HepG2 (cell line): ENCODE results near the gene GCM1. TPM values are rescaled to one million over a fixed set of nuclear protein-coding genes. Genes with fewer than 3 reads are reported as not detected.

Experiments used
- BORCS8-MEF2B ChIP-seq: sonication (generic); formaldehyde crosslinking; IDR thresholded peaks from 2 replicates; pipeline ENCODE4 v1.8.0; 2022; ENCODE audit warnings: mild to moderate bottlenecking, missing genetic modification reagents
- DR1 ChIP-seq: sonication (generic); formaldehyde crosslinking; IDR thresholded peaks from 2 replicates; pipeline ENCODE4 v1.8.0; 2021; ENCODE audit warnings: mild to moderate bottlenecking, missing genetic modification reagents, inconsistent platforms
- ERF ChIP-seq: IDR thresholded peaks from 2 replicates; pipeline ENCODE4 v1.6.1; 2018; ENCODE audit warnings: missing biosample characterization, missing genetic modification reagents
- FOXJ3 ChIP-seq: sonication (generic); formaldehyde crosslinking; IDR thresholded peaks from 2 replicates; pipeline ENCODE4 v1.4.0; 2020; ENCODE audit warnings: missing genetic modification reagents, mild to moderate bottlenecking, borderline replicate concordance
- GATAD1 ChIP-seq: IDR thresholded peaks from 2 replicates; pipeline ENCODE4 v1.6.1; 2016; ENCODE audit warnings: missing genetic modification reagents, missing compliant biosample characterization
- NFE2L2 ChIP-seq: fragments of 150-350 bp; IDR thresholded peaks from 2 replicates; pipeline ENCODE4 v1.6.1; 2014; ENCODE audit warnings: low read length
- PHF8 ChIP-seq: sonication (generic); formaldehyde crosslinking; IDR thresholded peaks from 2 replicates; pipeline ENCODE4 v1.5.0; 2020; ENCODE audit warnings: missing genetic modification reagents
- PTBP1 ChIP-seq: fragments of 200-400 bp; formaldehyde crosslinking; IDR thresholded peaks from 2 replicates; pipeline ENCODE4 v1.6.1; 2018; ENCODE audit warnings: low read length, low read depth; ENCODE audit not compliant: poor library complexity, severe bottlenecking
- RNF2 ChIP-seq: fragments of 450-650 bp; conservative IDR thresholded peaks from 2 replicates; pipeline ENCODE4 v1.6.1; 2016; ENCODE audit warnings: low read depth
- SETDB1 ChIP-seq: sonication (generic); formaldehyde crosslinking; IDR thresholded peaks from 2 replicates; pipeline ENCODE4 v1.5.1; 2020; ENCODE audit warnings: missing genetic modification reagents, mild to moderate bottlenecking, borderline replicate concordance
- SIX4 ChIP-seq: sonication (generic); formaldehyde crosslinking; IDR thresholded peaks from 2 replicates; pipeline ENCODE4 v1.4.0; 2020; ENCODE audit warnings: missing genetic modification reagents
- SMC3 ChIP-seq: IDR thresholded peaks from 2 replicates; pipeline ENCODE4 v1.6.1; 2011; ENCODE audit warnings: low read length, improper control_type of control experiment
- SOX5 ChIP-seq: IDR thresholded peaks from 2 replicates; pipeline ENCODE4 v1.6.1; 2016; ENCODE audit warnings: borderline replicate concordance
- SRY ChIP-seq: sonication (generic); formaldehyde crosslinking; IDR thresholded peaks from 2 replicates; pipeline ENCODE4 v1.8.0; 2022; ENCODE audit warnings: mild to moderate bottlenecking, missing genetic modification reagents
- ZBTB3 ChIP-seq: sonication (generic); formaldehyde crosslinking; IDR thresholded peaks from 2 replicates; pipeline ENCODE4 v1.4.0; 2020; ENCODE audit warnings: low read depth, mild to moderate bottlenecking, moderate library complexity, missing genetic modification reagents, borderline replicate concordance
- ZBTB42 ChIP-seq: sonication (generic); formaldehyde crosslinking; IDR thresholded peaks from 2 replicates; pipeline ENCODE4 v1.5.0; 2020; ENCODE audit warnings: mild to moderate bottlenecking, missing genetic modification reagents
- ZFY ChIP-seq: sonication (generic); formaldehyde crosslinking; IDR thresholded peaks from 2 replicates; pipeline ENCODE4 v1.4.0; 2020; ENCODE audit warnings: missing genetic modification reagents
- ZNF136 ChIP-seq: sonication (generic); formaldehyde crosslinking; IDR thresholded peaks from 2 replicates; pipeline ENCODE4 v1.8.1; 2022; ENCODE audit warnings: low read depth, mild to moderate bottlenecking, moderate library complexity, missing genetic modification reagents
- ZNF263 ChIP-seq: sonication (generic); formaldehyde crosslinking; IDR thresholded peaks from 2 replicates; pipeline ENCODE4 v1.4.0; 2020; ENCODE audit warnings: missing genetic modification reagents
- ZNF33A ChIP-seq: sonication (generic); formaldehyde crosslinking; IDR thresholded peaks from 2 replicates; pipeline ENCODE4 v1.5.1; 2020; ENCODE audit warnings: missing genetic modification reagents, mild to moderate bottlenecking, moderate library complexity, borderline replicate concordance
- ZNF343 ChIP-seq: sonication (generic); formaldehyde crosslinking; IDR thresholded peaks from 2 replicates; pipeline ENCODE4 v1.4.0; 2020; ENCODE audit warnings: mild to moderate bottlenecking, missing genetic modification reagents
- ZNF878 ChIP-seq: sonication (generic); formaldehyde crosslinking; IDR thresholded peaks from 2 replicates; pipeline ENCODE4 v1.8.1; 2023; ENCODE audit warnings: mild to moderate bottlenecking, missing genetic modification reagents, moderate library complexity
- ZNF879 ChIP-seq: sonication (generic); formaldehyde crosslinking; IDR thresholded peaks from 2 replicates; pipeline ENCODE4 v1.8.1; 2023; ENCODE audit warnings: missing genetic modification reagents
- polyA plus RNA-seq, 8 experiments: library from polyadenylated mRNA; depleted of rRNA in 3 of 8; stranded (reverse) in 7 of 8; unstranded in 1 of 8; fragments of >200 nt; fragmentation: Illumina TruSeq in 4 of 8; extraction: Trizol in 4 of 8; gene quantifications; 2 replicates each; pipeline versions ENCODE4 v1.2.1 to v1.2.3, GENCODE V29; 2011 to 2016; ENCODE audit warnings: low read depth in 4 of 8, missing spikeins in 1 of 8, mixed read lengths in 1 of 8; ENCODE audit not compliant: insufficient read depth in 1 of 8
- total RNA-seq, 5 experiments: library from RNA; depleted of rRNA; stranded (reverse); fragments of >200 nt; fragmentation: Illumina TruSeq; extraction: Trizol; gene quantifications; 2 replicates each; pipeline ENCODE4 v1.2.3, GENCODE V29; 2016; ENCODE audit warnings: low read depth in 1 of 5
- TF ChIP-seq, protein P1 (sequence below): sonication (generic); formaldehyde crosslinking; IDR thresholded peaks from 2 replicates; pipeline ENCODE4 v1.5.0; 2020; ENCODE audit warnings: missing genetic modification reagents
- TF ChIP-seq, protein P2 (sequence below): sonication (generic); formaldehyde crosslinking; IDR thresholded peaks from 2 replicates; pipeline ENCODE4 v1.4.0; 2020; ENCODE audit warnings: missing genetic modification reagents
- TF ChIP-seq, protein P3 (sequence below): IDR thresholded peaks from 2 replicates; pipeline ENCODE4 v1.4.0; 2020; ENCODE audit warnings: mild to moderate bottlenecking, missing genetic modification reagents

The GCM1 gene
- total and polyA plus RNA-seq, 2 of the 13 experiments (the other 11 are each of a cell fraction or from before 2014, with no cell fraction given) = 0.04 to 0.13 TPM

DNA sequence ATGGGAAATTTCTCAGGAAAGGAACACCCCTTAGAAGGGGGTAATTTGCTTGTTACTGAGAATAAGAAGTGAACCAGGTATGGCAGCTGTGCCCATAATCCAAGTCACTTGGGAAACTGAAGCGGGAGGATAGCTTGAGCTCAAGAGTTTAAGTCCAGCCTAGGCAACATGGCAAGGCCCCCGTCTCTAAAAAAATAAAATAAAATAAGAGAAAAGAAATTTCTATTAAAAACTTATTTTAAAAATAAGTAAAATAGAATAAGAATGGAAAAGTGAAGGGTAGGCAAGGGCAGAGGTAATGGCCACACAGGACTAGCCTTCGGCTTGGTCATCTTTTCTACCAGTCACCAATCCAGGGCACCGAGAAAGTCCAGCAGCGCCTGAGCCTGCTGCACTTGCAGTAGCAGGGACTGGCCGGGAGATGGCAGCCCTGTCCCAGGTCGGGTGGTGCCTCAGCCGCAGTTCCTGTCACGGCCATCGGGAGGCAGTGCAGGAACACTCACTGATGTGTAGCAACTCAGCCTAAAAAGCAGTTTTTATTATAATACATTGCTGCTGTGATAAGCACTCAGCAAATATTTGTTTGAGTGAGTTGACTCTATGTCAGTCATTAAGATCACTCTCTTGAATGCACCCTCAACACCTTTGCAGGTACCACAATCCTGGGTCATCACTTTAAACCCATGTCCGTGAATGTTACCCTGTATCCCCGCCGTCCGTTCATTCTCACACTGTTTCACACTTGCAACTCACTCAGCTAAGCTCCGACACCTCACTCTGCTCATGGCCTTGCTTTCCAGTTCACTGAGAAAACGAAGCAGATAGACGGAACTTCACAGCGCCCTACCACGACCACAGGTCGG is 23.2 kb upstream of the GCM1 start (continued):
- TF ChIP-seq PTBP1 = no peak
- TF ChIP-seq NFE2L2 = no peak; the same call in 1 of the 2 replicates
- TF ChIP-seq, protein P1, sequence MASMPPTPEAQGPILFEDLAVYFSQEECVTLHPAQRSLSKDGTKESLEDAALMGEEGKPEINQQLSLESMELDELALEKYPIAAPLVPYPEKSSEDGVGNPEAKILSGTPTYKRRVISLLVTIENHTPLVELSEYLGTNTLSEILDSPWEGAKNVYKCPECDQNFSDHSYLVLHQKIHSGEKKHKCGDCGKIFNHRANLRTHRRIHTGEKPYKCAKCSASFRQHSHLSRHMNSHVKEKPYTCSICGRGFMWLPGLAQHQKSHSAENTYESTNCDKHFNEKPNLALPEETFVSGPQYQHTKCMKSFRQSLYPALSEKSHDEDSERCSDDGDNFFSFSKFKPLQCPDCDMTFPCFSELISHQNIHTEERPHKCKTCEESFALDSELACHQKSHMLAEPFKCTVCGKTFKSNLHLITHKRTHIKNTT (CRISPR knock-in tag) = no peak
- TF ChIP-seq, protein P2, sequence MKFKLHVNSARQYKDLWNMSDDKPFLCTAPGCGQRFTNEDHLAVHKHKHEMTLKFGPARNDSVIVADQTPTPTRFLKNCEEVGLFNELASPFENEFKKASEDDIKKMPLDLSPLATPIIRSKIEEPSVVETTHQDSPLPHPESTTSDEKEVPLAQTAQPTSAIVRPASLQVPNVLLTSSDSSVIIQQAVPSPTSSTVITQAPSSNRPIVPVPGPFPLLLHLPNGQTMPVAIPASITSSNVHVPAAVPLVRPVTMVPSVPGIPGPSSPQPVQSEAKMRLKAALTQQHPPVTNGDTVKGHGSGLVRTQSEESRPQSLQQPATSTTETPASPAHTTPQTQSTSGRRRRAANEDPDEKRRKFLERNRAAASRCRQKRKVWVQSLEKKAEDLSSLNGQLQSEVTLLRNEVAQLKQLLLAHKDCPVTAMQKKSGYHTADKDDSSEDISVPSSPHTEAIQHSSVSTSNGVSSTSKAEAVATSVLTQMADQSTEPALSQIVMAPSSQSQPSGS (CRISPR knock-in tag) = peak; percentile 83; the same call in 1 of the 2 replicates
- TF ChIP-seq SMC3 = peak; percentile 99
- no peak for TF ChIP-seq SRY (CRISPR knock-in tag)
- no peak for TF ChIP-seq SETDB1 (CRISPR knock-in tag)
- no peak for TF ChIP-seq ZNF343 (CRISPR knock-in tag)
- TF ChIP-seq, protein P3, sequence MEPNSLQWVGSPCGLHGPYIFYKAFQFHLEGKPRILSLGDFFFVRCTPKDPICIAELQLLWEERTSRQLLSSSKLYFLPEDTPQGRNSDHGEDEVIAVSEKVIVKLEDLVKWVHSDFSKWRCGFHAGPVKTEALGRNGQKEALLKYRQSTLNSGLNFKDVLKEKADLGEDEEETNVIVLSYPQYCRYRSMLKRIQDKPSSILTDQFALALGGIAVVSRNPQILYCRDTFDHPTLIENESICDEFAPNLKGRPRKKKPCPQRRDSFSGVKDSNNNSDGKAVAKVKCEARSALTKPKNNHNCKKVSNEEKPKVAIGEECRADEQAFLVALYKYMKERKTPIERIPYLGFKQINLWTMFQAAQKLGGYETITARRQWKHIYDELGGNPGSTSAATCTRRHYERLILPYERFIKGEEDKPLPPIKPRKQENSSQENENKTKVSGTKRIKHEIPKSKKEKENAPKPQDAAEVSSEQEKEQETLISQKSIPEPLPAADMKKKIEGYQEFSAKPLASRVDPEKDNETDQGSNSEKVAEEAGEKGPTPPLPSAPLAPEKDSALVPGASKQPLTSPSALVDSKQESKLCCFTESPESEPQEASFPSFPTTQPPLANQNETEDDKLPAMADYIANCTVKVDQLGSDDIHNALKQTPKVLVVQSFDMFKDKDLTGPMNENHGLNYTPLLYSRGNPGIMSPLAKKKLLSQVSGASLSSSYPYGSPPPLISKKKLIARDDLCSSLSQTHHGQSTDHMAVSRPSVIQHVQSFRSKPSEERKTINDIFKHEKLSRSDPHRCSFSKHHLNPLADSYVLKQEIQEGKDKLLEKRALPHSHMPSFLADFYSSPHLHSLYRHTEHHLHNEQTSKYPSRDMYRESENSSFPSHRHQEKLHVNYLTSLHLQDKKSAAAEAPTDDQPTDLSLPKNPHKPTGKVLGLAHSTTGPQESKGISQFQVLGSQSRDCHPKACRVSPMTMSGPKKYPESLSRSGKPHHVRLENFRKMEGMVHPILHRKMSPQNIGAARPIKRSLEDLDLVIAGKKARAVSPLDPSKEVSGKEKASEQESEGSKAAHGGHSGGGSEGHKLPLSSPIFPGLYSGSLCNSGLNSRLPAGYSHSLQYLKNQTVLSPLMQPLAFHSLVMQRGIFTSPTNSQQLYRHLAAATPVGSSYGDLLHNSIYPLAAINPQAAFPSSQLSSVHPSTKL (CRISPR knock-in tag) = peak; percentile 67
- no peak for TF ChIP-seq ZNF33A (CRISPR knock-in tag)
- no peak for TF ChIP-seq ZNF136 (CRISPR knock-in tag)
- TF ChIP-seq ERF = peak; percentile 78; the same call in 1 of the 2 replicates
- peak; percentile 61; the same call in 1 of the 2 replicates for TF ChIP-seq GATAD1
- no peak for TF ChIP-seq DR1 (CRISPR knock-in tag)
- TF ChIP-seq RNF2 = peak; percentile 55; the same call in 1 of the 2 replicates
- TF ChIP-seq ZNF878 (CRISPR knock-in tag) = no peak
- no peak for TF ChIP-seq SIX4
- no peak for TF ChIP-seq PHF8 (CRISPR knock-in tag)
- peak; percentile 46; the same call in 1 of the 2 replicates for TF ChIP-seq BORCS8-MEF2B (CRISPR knock-in tag)
- no peak for TF ChIP-seq ZFY (CRISPR knock-in tag)
- TF ChIP-seq ZBTB42 (CRISPR knock-in tag) = no peak
- TF ChIP-seq ZNF879 = no peak
- no peak for TF ChIP-seq FOXJ3
- no peak for TF ChIP-seq ZBTB3 (CRISPR knock-in tag)
- no peak for TF ChIP-seq ZNF263
- TF ChIP-seq SOX5 (CRISPR knock-in tag) = peak; percentile 54; the same call in 1 of the 2 replicates
